ENCODE results near the gene OR6A2. TPM values are rescaled to one million over a fixed set of nuclear protein-coding genes. Genes with fewer than 3 reads are reported as not detected.

The OR6A2 gene
- total RNA-seq, 1 experiment from 2014 or later, result 0.33 TPM

- H3K27ac ChIP-seq (ENCODE audit: insufficient read length, low read depth, low read length), result no peak overlapping the region
- peaks cover 4 to 5% of the 10 kb centered on the region in 2 experiments; a peak in 4 of 5 replicates for H3K9me3 Mint-ChIP-seq
- no peak overlapping the region for H2AFZ ChIP-seq (ENCODE audit: low read length)
- WGBS (ENCODE audit: extremely low coverage, insufficient read length, low lambda C conversion rate), result no CpG with 5 or more reads among the region's 5 CpGs
- TF ChIP-seq CTCF (conservative IDR thresholded peaks at IDR 0.05), result no peak
- H3K23me2 ChIP-seq (ENCODE audit: insufficient read length, low read depth, low read length, poor library complexity, severe bottlenecking), result no peaks in the 10 kb centered on the region
- H3K4ac ChIP-seq (ENCODE audit: low read depth, low read length), result no peak overlapping the region
- H3K27ac Mint-ChIP-seq, result no peak overlapping the region
- H2BK12ac ChIP-seq (ENCODE audit: insufficient read length, low read depth, low read length), result no peak overlapping the region
- no peaks in the 10 kb centered on the region for H3K79me2 ChIP-seq (ENCODE audit: insufficient read depth, low read length)
- H3K79me1 ChIP-seq (ENCODE audit: insufficient read depth, low read depth, low read length, poor library complexity, severe bottlenecking), result no peaks in the 10 kb centered on the region
- no peaks in the 10 kb centered on the region; a peak in 2 of 7 replicates for H3K36me3 Mint-ChIP-seq (ENCODE audit: insufficient read depth in 1 of 3, low read depth in 3 of 3)
- no peak overlapping the region; the same call in 1 of the 2 replicates for H3K14ac ChIP-seq (ENCODE audit: insufficient read depth, low read length)
- no peaks in the 10 kb centered on the region for H3K9me3 ChIP-seq (ENCODE audit: control insufficient read depth, low read depth, low read length)
- H3K4me2 ChIP-seq (ENCODE audit: insufficient read depth, insufficient read length, low read length), result no peak overlapping the region
- H4K8ac ChIP-seq (replicated peaks; ENCODE audit: insufficient read length, low read depth, low read length), result no peak overlapping the region
- H3K18ac ChIP-seq (ENCODE audit: insufficient read length, low read depth, low read length), result no peak overlapping the region
- no peaks in the 10 kb centered on the region for H3K27me3 ChIP-seq (ENCODE audit: insufficient read depth, low read length)
- H3T11ph ChIP-seq (ENCODE audit: low read length), result no peak overlapping the region
- H4K20me1 ChIP-seq (ENCODE audit: control insufficient read depth, insufficient read depth, insufficient read length), result no peaks in the 10 kb centered on the region
- H4K5ac ChIP-seq (ENCODE audit: insufficient read length, low read depth, low read length), result no peak overlapping the region
- no peak overlapping the region for H3K9ac ChIP-seq (ENCODE audit: extremely low read depth, insufficient read length, low read length)
- no peak overlapping the region for H2BK120ac ChIP-seq (ENCODE audit: low read depth, low read length, poor library complexity, severe bottlenecking)
- H4K91ac ChIP-seq (ENCODE audit: insufficient read length, low read depth, low read length), result no peak overlapping the region
- no peaks in the 10 kb centered on the region for H3K27me3 Mint-ChIP-seq (ENCODE audit: low read depth)
- H2AK5ac ChIP-seq (ENCODE audit: insufficient read length, low read length), result no peak overlapping the region
- no peaks in the 10 kb centered on the region for H3K4me1 ChIP-seq (ENCODE audit: insufficient read depth, low read length)
- no peak overlapping the region for H2BK20ac ChIP-seq (ENCODE audit: low read depth, low read length, poor library complexity, severe bottlenecking)
- H2BK15ac ChIP-seq (ENCODE audit: low read depth, low read length), result no peak overlapping the region
- peaks cover 4 to 5% of the 10 kb centered on the region in 2 experiments for H3K4me1 Mint-ChIP-seq
- no peak overlapping the region for H3K4me3 Mint-ChIP-seq
- H3K23ac ChIP-seq (ENCODE audit: insufficient read length, low read depth, low read length), result no peak overlapping the region
- no peak for DNase-seq
- no peak overlapping the region for H3K56ac ChIP-seq (ENCODE audit: insufficient read length, low read depth, low read length)
- no peak overlapping the region for H2BK5ac ChIP-seq (ENCODE audit: insufficient read length, low read length)
Measured at GRCh38 chr11:6818967-6819366, 19.5 kb upstream of the OR6A2 start.

Measured in H9 (cell line).